HCT116 (cell line): Measurements from ENCODE around the gene DMBT1. TPM values are rescaled to one million over a fixed set of nuclear protein-coding genes. Genes with fewer than 3 reads are reported as not detected.

Experiments used
- ATAC-seq: fragments of 200-7000 bp; cut with Tn5 transposase; 2 replicates; pipeline ENCODE4 v1.9.1; 2020; ENCODE audit warnings: mild to moderate bottlenecking, moderate library complexity
- BruUV-seq: library from RNA; stranded (reverse); fragments of 400-500 nt; replicated peaks from 2 replicates; lab custom pipeline; 2021; lab: Mats Ljungman, UMichigan
- CTCF ChIA-PET: fragments of 300-600 bp; sonication (Branson Sonifier 250); formaldehyde crosslinking; loops from one replicate; lab custom pipeline; 2021; ENCODE audit warnings: antibody characterized with exemption; lab: Charles Lee
- POLR2A ChIA-PET: fragments of 300-600, 350-600 bp; sonication (Branson Sonifier 250); formaldehyde crosslinking; loops from one replicate; lab custom pipeline; 2021; ENCODE audit warnings: antibody characterized with exemption; lab: Charles Lee
- RAD21 ChIA-PET, 2 experiments: fragments of 300-600 bp; sonication (Branson Sonifier 250); formaldehyde crosslinking; loops; one replicate each; lab custom pipeline; 2023; ENCODE audit warnings: low total read pairs in 2 of 2; ENCODE audit not compliant: uncharacterized antibody in 2 of 2, unreplicated experiment in 2 of 2, low non-redundant PET in 1 of 2; lab: Charles Lee
- DNase-seq: peaks from one replicate; pipeline ENCODE4 v3.0.0-alpha.2; 2010; ENCODE audit warnings: low read depth, low spot score
- H2AFZ ChIP-seq: fragments of 200-600 bp; shearing (Covaris generic), sonication (generic); 2 replicates; pipeline ENCODE4 v1.6.1; 2017; ENCODE audit warnings: low read depth, mixed run types, mixed read lengths, antibody characterized with exemption, low read length; ENCODE audit not compliant: poor library complexity, severe bottlenecking
- H3K27ac ChIP-seq: 2 replicates; pipeline ENCODE4 v1.5.1; 2012; ENCODE audit warnings: low read depth, low read length
- H3K27me3 ChIP-seq: fragments of 200-600 bp; sonication (generic); 2 replicates; pipeline ENCODE4 v1.6.1; 2016; ENCODE audit warnings: mixed run types, low read length, mixed read lengths; ENCODE audit not compliant: insufficient read depth
- H3K36me3 ChIP-seq, 2 experiments: fragments of 200-500 bp in 1 of 2; fragments of 200-600 bp in 1 of 2; sonication (Bioruptor generic) in 1 of 2; sonication (generic) in 1 of 2; 2 replicates each; pipeline versions ENCODE4 v1.5.1 to v1.6.1; 2014 to 2016; ENCODE audit warnings: low read length in 2 of 2, inconsistent platforms in 1 of 2, mixed read lengths in 1 of 2, mixed run types in 1 of 2; ENCODE audit not compliant: insufficient read depth in 2 of 2, control insufficient read depth in 1 of 2
- H3K4me1 ChIP-seq, 2 experiments: fragments of 200-600 bp in 1 of 2; sonication (generic) in 1 of 2; 2 replicates each; pipeline versions ENCODE4 v1.5.1 to v1.6.1; 2012 to 2017; ENCODE audit warnings: low read length in 2 of 2, inconsistent platforms in 1 of 2, mild to moderate bottlenecking in 1 of 2, mixed read lengths in 1 of 2, mixed run types in 1 of 2, moderate library complexity in 1 of 2; ENCODE audit not compliant: insufficient read depth in 2 of 2, control insufficient read depth in 1 of 2
- H3K4me2 ChIP-seq: fragments of 200-600 bp; sonication (generic); 2 replicates; pipeline ENCODE4 v1.6.1; 2017; ENCODE audit warnings: mixed run types, low read length, mixed read lengths
- H3K4me3 ChIP-seq, 2 experiments: fragments of 200-600 bp in 1 of 2; sonication (generic) in 1 of 2; replicated peaks in 1 of 2; 2 replicates each; pipeline ENCODE4 v1.5.1; 2011 to 2016; ENCODE audit warnings: low read length in 2 of 2, control low read depth in 1 of 2, low read depth in 1 of 2, mild to moderate bottlenecking in 1 of 2, mixed read lengths in 1 of 2, mixed run types in 1 of 2
- H3K79me2 ChIP-seq: fragments of 200-600 bp; sonication (generic); 2 replicates; pipeline ENCODE4 v1.6.1; 2017; ENCODE audit warnings: mild to moderate bottlenecking, mixed run types, low read length, moderate library complexity, mixed read lengths; ENCODE audit not compliant: insufficient read depth
- H3K9ac ChIP-seq: fragments of 200-600 bp; sonication (generic); 2 replicates; pipeline ENCODE4 v1.6.1; 2016; ENCODE audit warnings: low read length, mixed read lengths
- H3K9me2 ChIP-seq: fragments of 200-600 bp; sonication (generic), shearing (Covaris generic); 2 replicates; pipeline ENCODE4 v1.6.1; 2017; ENCODE audit warnings: mixed run types, mild to moderate bottlenecking, moderate library complexity; ENCODE audit not compliant: insufficient read depth
- H3K9me3 ChIP-seq, 2 experiments: fragments of 200-500 bp in 1 of 2; fragments of 200-600 bp in 1 of 2; sonication (Bioruptor generic) in 1 of 2; sonication (generic) in 1 of 2; 2 replicates each; pipeline ENCODE4 v1.6.1; 2014 to 2017; ENCODE audit warnings: low read length in 2 of 2, mixed read lengths in 2 of 2, inconsistent platforms in 1 of 2, low read depth in 1 of 2, mild to moderate bottlenecking in 1 of 2, mixed run types in 1 of 2, moderate library complexity in 1 of 2; ENCODE audit not compliant: control insufficient read depth in 1 of 2, insufficient read depth in 1 of 2
- H4K20me1 ChIP-seq: fragments of 200-600 bp; sonication (generic), shearing (Covaris generic); 2 replicates; pipeline ENCODE4 v1.6.1; 2017; ENCODE audit warnings: mixed run types, mild to moderate bottlenecking, moderate library complexity; ENCODE audit not compliant: insufficient read depth
- CTCF ChIP-seq, 3 experiments: fragments of 200-600 bp in 1 of 3; sonication (generic) in 1 of 3; IDR thresholded peaks in 2 of 3; conservative IDR thresholded peaks in 1 of 3; 2 replicates each; pipeline ENCODE4 v1.5.1; 2012 to 2017; ENCODE audit warnings: low read depth in 2 of 3, low read length in 2 of 3, antibody characterized with exemption in 1 of 3, borderline replicate concordance in 1 of 3, control low read depth in 1 of 3, mild to moderate bottlenecking in 1 of 3, mixed read lengths in 1 of 3, mixed run types in 1 of 3, moderate library complexity in 1 of 3; ENCODE audit not compliant: insufficient read depth in 1 of 3
- EGR1 ChIP-seq: IDR thresholded peaks from 2 replicates; pipeline ENCODE4 v1.6.1; 2012; ENCODE audit warnings: low read depth
- POLR2A ChIP-seq: IDR thresholded peaks from 2 replicates; pipeline ENCODE4 v1.7.0; 2011; ENCODE audit warnings: borderline replicate concordance; ENCODE audit not compliant: insufficient read depth, insufficient read length; ENCODE audit errors: extremely low read depth
- POLR2AphosphoS5 ChIP-seq: IDR thresholded peaks from 2 replicates; pipeline ENCODE4 v1.6.1; 2011; ENCODE audit warnings: mild to moderate bottlenecking, low read depth, low read length, moderate library complexity
- RAD21 ChIP-seq: IDR thresholded peaks from 2 replicates; pipeline ENCODE4 v1.6.1; 2012; ENCODE audit warnings: low read depth, mild to moderate bottlenecking
- SP1 ChIP-seq: IDR thresholded peaks from 2 replicates; pipeline ENCODE4 v1.6.1; 2012; ENCODE audit warnings: low read depth
- ZFX ChIP-seq: fragments of 450-650 bp; IDR thresholded peaks from 2 replicates; pipeline ENCODE4 v1.6.1; 2017
- ZNF274 ChIP-seq: fragments of 200-500 bp; sonication (Bioruptor generic); IDR thresholded peaks from 2 replicates; pipeline ENCODE4 v1.6.1; 2014; ENCODE audit warnings: mild to moderate bottlenecking, low read depth, low read length, inconsistent platforms
- intact Hi-C: fragments of 100-400 bp; cut with micrococcal nuclease; formaldehyde crosslinking; loops from 2 replicates; pipeline ENCODE4 v1.10.0; 2022
- total RNA-seq: library from RNA; stranded (reverse); gene quantifications from one replicate; pipeline ENCODE4 v1.2.1, GENCODE V29; 2021; ENCODE audit not compliant: unreplicated experiment

The DMBT1 gene
- total RNA-seq, 1 experiment from 2014 or later: 0.17 TPM

GRCh38 chr10:122632576-122632975 lies 72.0 kb downstream of the DMBT1 start:
- H3K36me3 ChIP-seq: no peaks in the 10 kb centered on the region
- H3K4me1 ChIP-seq: no peaks in the 10 kb centered on the region
- TF ChIP-seq EGR1: no peak
- no peak for TF ChIP-seq CTCF (IDR thresholded peaks at IDR 0.05 in 2 of 3, conservative IDR thresholded peaks at IDR 0.05 in 1 of 3; ENCODE audit: borderline replicate concordance in 1 of 3, insufficient read depth in 1 of 3, low read depth in 2 of 3, low read length in 2 of 3)
- TF ChIP-seq POLR2A: no peak
- TF ChIP-seq SP1: no peak
- TF ChIP-seq ZFX: no peak
- no peaks in the 10 kb centered on the region for H3K9me3 ChIP-seq
- no peak overlapping the region for H3K27ac ChIP-seq
- ATAC-seq (no peak), DNase-seq (no peak)
- ChIA-PET RAD21 (no interaction called here), CTCF (no interaction called here), POLR2A (no interaction called here)
- no peaks in the 10 kb centered on the region for H3K9me2 ChIP-seq
- no peak overlapping the region for H2AFZ ChIP-seq
- no peak overlapping the region for H3K4me3 ChIP-seq
- no peaks in the 10 kb centered on the region for H3K79me2 ChIP-seq
- no peak overlapping the region for H3K9ac ChIP-seq
- no TSS peak for BruUV-seq
- peaks cover 22% of the 10 kb centered on the region; the same call in 1 of the 2 replicates for H3K27me3 ChIP-seq
- no peak overlapping the region for H3K4me2 ChIP-seq
- no peaks in the 10 kb centered on the region for H4K20me1 ChIP-seq
- intact Hi-C loops: no loop called here

- CTCF ChIA-PET: no interaction called here
These were observed 76.4 kb downstream of the DMBT1 start for GRCh38 chr10:122636953-122637352.

More at GRCh38 chr10:122636953-122637352, 76.4 kb downstream of the DMBT1 start:
- no TSS peak for BruUV-seq
- Histone ChIP-seq H4K20me1 (no peaks in the 10 kb centered on the region), H3K27ac (no peak overlapping the region), H3K4me3 (no peak overlapping the region), H3K4me1 (no peaks in the 10 kb centered on the region), H3K9me3 (no peaks in the 10 kb centered on the region), H2AFZ (no peak overlapping the region), H3K79me2 (no peaks in the 10 kb centered on the region), H3K9ac (no peak overlapping the region), H3K9me2 (no peaks in the 10 kb centered on the region), H3K27me3 (peaks cover 32% of the 10 kb centered on the region), H3K36me3 (no peaks in the 10 kb centered on the region), H3K4me2 (no peak overlapping the region)
- RAD21 ChIA-PET: no interaction called here
- POLR2A ChIA-PET: no interaction called here
- ATAC-seq (no peak), DNase-seq (no peak)
- no peak for TF ChIP-seq RAD21
- no peak for TF ChIP-seq CTCF (IDR thresholded peaks at IDR 0.05 in 2 of 3, conservative IDR thresholded peaks at IDR 0.05 in 1 of 3; ENCODE audit: borderline replicate concordance in 1 of 3, insufficient read depth in 1 of 3, low read depth in 2 of 3, low read length in 2 of 3)
- no peak for TF ChIP-seq ZNF274
- TF ChIP-seq POLR2AphosphoS5: no peak
- intact Hi-C loops: no loop called here
